Tibial artery (tissue), 4 donors: Measurements from ENCODE around the gene CAMK2G.

ENCODE experiments used
- DNase-seq, 2 donors: peaks; one replicate each; pipeline ENCODE4 v3.0.0-alpha.2; 2019
- H3K27ac ChIP-seq, 2 donors: fragments of 200-600 bp; sonication (generic) in 1 of 2; 1 replicate in 1 of 2; 2 replicates in 1 of 2; pipeline ENCODE4 v1.5.1; 2018 to 2019; ENCODE audit warnings: mild to moderate bottlenecking in 1 of 2
- H3K27me3 ChIP-seq, 2 donors: fragments of 200-600 bp; sonication (generic) in 1 of 2; one replicate each; pipeline versions ENCODE4 v1.5.1 to v1.6.0; 2016 to 2019
- H3K36me3 ChIP-seq, 3 donors: fragments of 200-600 bp; sonication (generic) in 2 of 3; one replicate each; pipeline ENCODE4 v1.5.1; 2016 to 2019; ENCODE audit warnings: mild to moderate bottlenecking in 2 of 3
- H3K4me1 ChIP-seq, 4 donors: fragments of 200-600 bp; sonication (generic) in 2 of 4; 1 replicate in 3 of 4; 2 replicates in 1 of 4; pipeline ENCODE4 v1.5.1; 2016 to 2019
- H3K4me3 ChIP-seq, 2 donors: fragments of 200-600 bp; sonication (generic) in 1 of 2; 1 replicate in 1 of 2; 2 replicates in 1 of 2; pipeline ENCODE4 v1.5.1; 2018 to 2019; ENCODE audit warnings: mild to moderate bottlenecking in 2 of 2
- H3K9me3 ChIP-seq, 3 donors: fragments of 200-600 bp; sonication (generic) in 1 of 3; one replicate each; pipeline ENCODE4 v1.5.1; 2016 to 2019
- CTCF ChIP-seq, 2 experiments: fragments of 200-600 bp in 1 of 2; fragments of 450-650 bp in 1 of 2; IDR thresholded peaks; one replicate each; pipeline ENCODE4 v1.5.1; 2017 to 2019; ENCODE audit warnings: antibody characterized with exemption in 2 of 2, mild to moderate bottlenecking in 1 of 2, moderate library complexity in 1 of 2
- intact Hi-C: fragments of 100-400 bp; cut with DNase I; formaldehyde crosslinking; loops from one replicate; pipeline ENCODE4 v1.15.0; 2023; ENCODE audit warnings: low total_unique reads

CAMK2G gene

DNA sequence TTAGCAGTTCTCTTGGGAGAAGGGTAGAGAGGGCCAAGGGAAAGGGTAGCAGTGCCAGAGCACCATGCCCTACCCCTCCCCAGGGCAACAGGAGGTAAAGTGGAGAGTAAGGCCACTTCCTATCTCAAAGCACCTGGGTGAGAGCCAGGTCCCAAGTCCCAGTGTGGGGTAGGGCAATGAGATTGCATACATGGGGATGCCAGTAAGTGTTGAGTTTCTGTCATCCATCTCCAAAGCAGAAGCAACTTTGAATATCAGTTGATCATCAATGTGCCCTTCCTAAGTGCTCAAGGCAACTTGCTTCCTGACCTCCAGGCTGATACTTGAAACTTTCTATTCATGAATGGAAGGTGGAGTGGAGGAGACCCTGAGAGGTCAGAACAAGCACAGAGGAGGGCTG lies 2.2 kb upstream of the CAMK2G start:
- DNase-seq = no peak
- no peak for TF ChIP-seq CTCF (IDR thresholded peaks at IDR 0.05)
- H3K27me3 ChIP-seq = no peaks in the 10 kb centered on the region
- H3K36me3 ChIP-seq = peaks cover 0 to 5% (median 0%) of the 10 kb centered on the region in 3 donors
- no peaks in the 10 kb centered on the region for H3K9me3 ChIP-seq
- intact Hi-C loops = loop anchor here (10.0 kb wide), 1 partner anchor 92 kb away; the partner anchor contains the start of genes CHCHD1 and ZSWIM8
- peak overlapping the region; percentile 69 to 88 for H3K27ac ChIP-seq
- no peak overlapping the region for H3K4me3 ChIP-seq
- H3K4me1 ChIP-seq = peaks cover 0 to 50% (median 34%) of the 10 kb centered on the region in 4 donors

GRCh38 chr10:73876157-73876556 lies 1.8 kb upstream of the CAMK2G start:
- no peaks in the 10 kb centered on the region for H3K27me3 ChIP-seq
- peak overlapping the region; percentile 69 to 88 for H3K27ac ChIP-seq
- peaks cover 0 to 54% (median 38%) of the 10 kb centered on the region in 4 donors for H3K4me1 ChIP-seq
- DNase-seq = no peak
- TF ChIP-seq CTCF (IDR thresholded peaks at IDR 0.05) = no peak
- no peaks in the 10 kb centered on the region for H3K9me3 ChIP-seq
- H3K4me3 ChIP-seq = no peak overlapping the region
- intact Hi-C loops = loop anchor here (10.0 kb wide), 1 partner anchor 91 kb away; the partner anchor contains the start of genes CHCHD1 and ZSWIM8
- peaks cover 0 to 9% (median 3%) of the 10 kb centered on the region in 3 donors for H3K36me3 ChIP-seq

DNA sequence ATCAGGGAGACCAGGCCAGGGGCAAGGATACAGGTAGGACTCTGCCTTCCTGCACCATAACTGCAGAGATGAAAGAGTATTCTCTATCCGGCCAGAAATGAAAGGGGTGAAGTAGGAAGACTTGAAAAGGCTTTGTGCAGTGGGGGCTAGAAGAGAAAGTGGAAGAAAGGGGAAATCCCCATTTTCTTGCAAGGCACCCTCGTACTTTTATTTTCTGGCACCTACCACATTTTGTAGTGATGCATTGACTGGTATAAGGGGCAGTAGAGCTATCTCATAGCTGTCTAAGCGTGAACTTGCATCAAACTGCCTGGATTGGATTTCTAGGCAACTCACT lies 752 bp upstream of the CAMK2G start:
- Histone ChIP-seq H3K27me3 (no peaks in the 10 kb centered on the region), H3K36me3 (peaks cover 5 to 20% (median 13%) of the 10 kb centered on the region in 3 donors), H3K27ac (peak overlapping the region; percentile 63 to 88), H3K9me3 (no peaks in the 10 kb centered on the region), H3K4me1 (peaks cover 0 to 64% (median 49%) of the 10 kb centered on the region in 4 donors), H3K4me3 (peak overlapping the region; percentile 81 to 93)
- intact Hi-C loops = loop anchor here (10.0 kb wide), 1 partner anchor 90 kb away; the partner anchor contains the start of genes CHCHD1 and ZSWIM8
- DNase-seq = no peak
- no peak for TF ChIP-seq CTCF (IDR thresholded peaks at IDR 0.05)

DNA sequence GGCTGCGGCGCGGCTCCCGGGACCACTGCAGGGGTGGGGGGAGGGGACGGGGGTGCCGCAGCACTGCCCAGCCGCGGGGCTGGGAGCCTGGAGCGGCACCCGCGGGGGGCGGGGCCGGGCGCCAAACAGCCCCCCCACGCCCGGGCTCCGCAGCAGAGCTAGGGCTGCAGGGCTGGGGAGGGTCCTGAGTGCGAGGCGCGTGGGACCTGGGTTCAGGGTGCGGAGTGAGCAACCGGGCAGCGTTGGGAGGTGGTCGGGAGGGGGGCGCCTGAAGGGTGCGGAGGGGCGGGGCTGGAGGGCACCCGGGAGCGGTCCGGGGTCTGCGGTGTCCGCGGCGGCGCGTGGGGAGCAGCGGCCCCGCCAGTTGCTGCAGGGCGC lies 528 bp downstream of the CAMK2G start:
- no peaks in the 10 kb centered on the region for H3K9me3 ChIP-seq
- H3K4me1 ChIP-seq = peaks cover 0 to 77% (median 60%) of the 10 kb centered on the region in 4 donors
- H3K36me3 ChIP-seq = peaks cover 10 to 32% (median 15%) of the 10 kb centered on the region in 3 donors
- H3K4me3 ChIP-seq = peak overlapping the region; percentile 81 to 93
- no peak for TF ChIP-seq CTCF (IDR thresholded peaks at IDR 0.05)
- no peaks in the 10 kb centered on the region for H3K27me3 ChIP-seq
- intact Hi-C loops = loop anchor here (2.0 to 10.0 kb wide), 2 partner anchors 23 to 89 kb away; partner anchors contain the start of genes CHCHD1 and ZSWIM8
- no peak for DNase-seq
- peak overlapping the region; percentile 86 to 88 for H3K27ac ChIP-seq

- DNase-seq = no peak
- Histone ChIP-seq H3K4me3 (peak overlapping the region; percentile 81 to 93), H3K9me3 (no peaks in the 10 kb centered on the region), H3K4me1 (peaks cover 0 to 82% (median 65%) of the 10 kb centered on the region in 4 donors), H3K36me3 (peaks cover 10 to 34% (median 15%) of the 10 kb centered on the region in 3 donors), H3K27me3 (no peaks in the 10 kb centered on the region), H3K27ac (peak overlapping the region; percentile 86 to 88)
- no peak for TF ChIP-seq CTCF (IDR thresholded peaks at IDR 0.05)
- intact Hi-C loops = loop anchor here (2.0 to 10.0 kb wide), 2 partner anchors 22 to 88 kb away; partner anchors contain the start of genes CHCHD1 and ZSWIM8
These were observed 1.1 kb downstream of the CAMK2G start for GRCh38 chr10:73873142-73873837.
